Adrenal gland (tissue), 5 donors: ENCODE measurements around the gene ASPN.

ENCODE experiments used
- POLR2A ChIP-seq, 2 donors: fragments of 450-650 bp; IDR thresholded peaks; one replicate each; pipeline ENCODE4 v1.6.1; 2017; ENCODE audit warnings: antibody characterized with exemption in 2 of 2, mild to moderate bottlenecking in 2 of 2, moderate library complexity in 1 of 2
- TF ChIP-seq, protein P1 (sequence below), 6 experiments: fragments of 450-650 bp in 4 of 6; fragments of 200-600 bp in 2 of 6; sonication (generic) in 1 of 6; IDR thresholded peaks; 1 replicate in 5 of 6; 2 replicates in 1 of 6; pipeline versions ENCODE4 v1.5.1 to v1.8.0; 2016 to 2021; ENCODE audit warnings: antibody characterized with exemption in 6 of 6, mild to moderate bottlenecking in 2 of 6, moderate library complexity in 1 of 6
- donor health status: DM: no; HTN: no; CAD: no.

DNA sequence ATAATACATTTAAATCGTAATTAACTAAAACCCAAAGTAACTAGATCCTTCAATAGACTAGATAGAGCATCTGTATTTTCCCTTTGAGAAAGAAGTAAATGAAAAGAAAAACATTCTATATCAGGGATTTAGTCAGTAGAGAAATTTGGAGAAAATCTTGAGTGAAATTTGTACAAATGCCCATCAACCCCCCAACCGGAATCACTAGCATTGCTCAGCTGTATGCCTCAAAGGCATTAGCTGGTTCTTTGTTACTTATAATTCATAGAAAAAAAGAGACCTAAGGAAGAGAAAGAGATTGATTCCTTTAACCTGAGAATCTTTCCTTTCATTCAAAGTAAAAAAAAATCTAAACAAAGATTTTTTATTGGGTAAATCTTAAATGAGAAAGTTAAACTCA is 58.7 kb downstream of the ASPN start:
- TF ChIP-seq, protein P1, sequence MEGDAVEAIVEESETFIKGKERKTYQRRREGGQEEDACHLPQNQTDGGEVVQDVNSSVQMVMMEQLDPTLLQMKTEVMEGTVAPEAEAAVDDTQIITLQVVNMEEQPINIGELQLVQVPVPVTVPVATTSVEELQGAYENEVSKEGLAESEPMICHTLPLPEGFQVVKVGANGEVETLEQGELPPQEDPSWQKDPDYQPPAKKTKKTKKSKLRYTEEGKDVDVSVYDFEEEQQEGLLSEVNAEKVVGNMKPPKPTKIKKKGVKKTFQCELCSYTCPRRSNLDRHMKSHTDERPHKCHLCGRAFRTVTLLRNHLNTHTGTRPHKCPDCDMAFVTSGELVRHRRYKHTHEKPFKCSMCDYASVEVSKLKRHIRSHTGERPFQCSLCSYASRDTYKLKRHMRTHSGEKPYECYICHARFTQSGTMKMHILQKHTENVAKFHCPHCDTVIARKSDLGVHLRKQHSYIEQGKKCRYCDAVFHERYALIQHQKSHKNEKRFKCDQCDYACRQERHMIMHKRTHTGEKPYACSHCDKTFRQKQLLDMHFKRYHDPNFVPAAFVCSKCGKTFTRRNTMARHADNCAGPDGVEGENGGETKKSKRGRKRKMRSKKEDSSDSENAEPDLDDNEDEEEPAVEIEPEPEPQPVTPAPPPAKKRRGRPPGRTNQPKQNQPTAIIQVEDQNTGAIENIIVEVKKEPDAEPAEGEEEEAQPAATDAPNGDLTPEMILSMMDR (IDR thresholded peaks at IDR 0.05), result no peak
- no peak for TF ChIP-seq POLR2A (IDR thresholded peaks at IDR 0.05)
